Upper lobe of left lung (tissue), 6 donors: Measurements from ENCODE around the gene CTSH. TPM values are rescaled to one million over a fixed set of nuclear protein-coding genes. Genes with fewer than 3 reads are reported as not detected.

Experiments
- ATAC-seq, 2 donors: fragments of 200-7000 bp; cut with Tn5 transposase; one replicate each; pipeline ENCODE4 v1.9.1; 2022; ENCODE audit warnings: mild to moderate bottlenecking in 2 of 2, moderate library complexity in 2 of 2; ENCODE audit not compliant: low FRiP score in 2 of 2
- DNase-seq, 2 donors: peaks; one replicate each; pipeline ENCODE4 v3.0.0-alpha.2; 2019 to 2020
- H3K27ac ChIP-seq, 4 donors: fragments of 200-600 bp; sonication (generic); one replicate each; pipeline ENCODE4 v1.5.1; 2016 to 2019
- H3K27me3 ChIP-seq, 4 donors: fragments of 200-600 bp; sonication (generic); one replicate each; pipeline ENCODE4 v1.5.1; 2017 to 2019
- H3K36me3 ChIP-seq, 4 donors: fragments of 200-600 bp; sonication (generic); one replicate each; pipeline ENCODE4 v1.5.1; 2016 to 2019
- H3K4me1 ChIP-seq, 4 donors: fragments of 200-600 bp; sonication (generic); one replicate each; pipeline ENCODE4 v1.5.1; 2018 to 2019
- H3K4me3 ChIP-seq, 4 donors: fragments of 200-600 bp; sonication (generic); one replicate each; pipeline ENCODE4 v1.5.1; 2017 to 2019; ENCODE audit warnings: mild to moderate bottlenecking in 2 of 4, moderate library complexity in 1 of 4
- H3K9me3 ChIP-seq, 4 donors: fragments of 200-600 bp; sonication (generic); one replicate each; pipeline ENCODE4 v1.5.1; 2018 to 2019
- EP300 ChIP-seq, 4 donors: sonication (generic); formaldehyde crosslinking; IDR thresholded peaks; one replicate each; pipeline ENCODE4 v1.5.1; 2017; ENCODE audit warnings: antibody characterized with exemption in 4 of 4, control low read depth in 2 of 4
- POLR2A ChIP-seq, 4 donors: fragments of 450-650 bp; IDR thresholded peaks; one replicate each; pipeline ENCODE4 v1.5.1; 2016 to 2017; ENCODE audit warnings: antibody characterized with exemption in 4 of 4, mild to moderate bottlenecking in 2 of 4
- POLR2AphosphoS5 ChIP-seq, 2 donors: sonication (generic); formaldehyde crosslinking; IDR thresholded peaks; one replicate each; pipeline ENCODE4 v1.5.1; 2017; ENCODE audit warnings: antibody characterized with exemption in 2 of 2
- WGBS, 2 donors: methylation state at CpG; one replicate each; pipeline ENCODE4 v1.1.5; 2017 to 2018; 5-methylcytosine and 5-hydroxymethylcytosine counted together
- total RNA-seq, 6 donors: library from RNA; depleted of rRNA in 4 of 6; stranded (reverse); fragments of >200 nt in 4 of 6; gene quantifications; one replicate each; pipeline versions ENCODE4 v1.1.0 to v1.2.1, GENCODE V29; 2016 to 2021
- TF ChIP-seq, protein P1 (sequence below), 6 experiments: fragments of 450-650 bp in 4 of 6; fragments of 200-600 bp in 2 of 6; sonication (generic) in 2 of 6; IDR thresholded peaks; one replicate each; pipeline ENCODE4 v1.5.1; 2016 to 2019; ENCODE audit warnings: antibody characterized with exemption in 6 of 6
- donor health status: DM: no; HTN: no; CAD: no; lungs with moderate emphysema.
- donor health status: DM: no; HTN: yes; CAD: no; lungs with severe emphysema.

The CTSH gene
- total RNA-seq, 6 donors from 2014 or later: 699 to 3,907 (median 1,498) TPM

DNA sequence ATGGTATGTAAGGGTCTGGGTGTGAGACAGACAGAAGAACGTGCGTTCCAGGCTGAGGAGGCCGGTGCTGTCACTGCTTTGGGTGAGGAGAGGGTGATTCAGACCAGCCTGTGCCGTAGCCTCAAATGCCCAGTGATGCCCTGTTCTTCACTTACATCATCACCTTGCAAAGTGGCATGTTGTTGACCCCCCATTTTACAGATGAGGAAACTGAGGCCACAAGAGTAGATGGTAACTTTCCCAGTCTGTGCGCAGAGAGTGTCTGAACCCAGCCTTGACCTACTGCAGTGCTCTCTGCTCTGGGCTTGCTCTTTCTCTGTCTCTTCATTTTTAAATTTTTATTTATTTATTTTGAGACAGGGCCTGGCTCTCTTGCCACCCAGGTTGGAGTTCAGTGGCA is 1.6 kb upstream of the CTSH start:
- H3K4me1 ChIP-seq: peaks cover 18 to 41% (median 25%) of the 10 kb centered on the region in 4 donors
- ATAC-seq: no peak

DNA sequence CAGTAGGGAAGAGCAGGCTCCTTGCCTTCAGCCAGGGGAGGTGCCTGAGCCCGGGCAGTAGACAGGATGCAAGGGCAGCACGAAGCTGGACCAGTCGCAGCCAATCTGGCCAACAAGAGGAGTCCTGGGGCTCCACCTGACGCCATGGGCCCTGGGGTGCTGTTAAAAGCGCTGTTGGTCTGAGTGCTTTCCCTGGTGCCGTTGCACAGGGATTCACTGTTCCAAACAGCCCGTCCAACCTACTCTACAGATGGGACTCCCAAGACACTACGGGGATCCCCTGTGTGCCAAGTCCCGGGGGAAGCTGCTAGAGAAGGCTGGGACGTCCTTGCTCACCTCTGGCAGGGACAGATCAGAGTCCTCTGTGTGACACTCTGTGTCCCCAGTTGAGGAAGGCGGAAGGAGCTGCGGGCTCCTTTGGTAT is 632 bp downstream of the CTSH start:
- no peak for TF ChIP-seq POLR2A (IDR thresholded peaks at IDR 0.05)
- TF ChIP-seq, protein P1, sequence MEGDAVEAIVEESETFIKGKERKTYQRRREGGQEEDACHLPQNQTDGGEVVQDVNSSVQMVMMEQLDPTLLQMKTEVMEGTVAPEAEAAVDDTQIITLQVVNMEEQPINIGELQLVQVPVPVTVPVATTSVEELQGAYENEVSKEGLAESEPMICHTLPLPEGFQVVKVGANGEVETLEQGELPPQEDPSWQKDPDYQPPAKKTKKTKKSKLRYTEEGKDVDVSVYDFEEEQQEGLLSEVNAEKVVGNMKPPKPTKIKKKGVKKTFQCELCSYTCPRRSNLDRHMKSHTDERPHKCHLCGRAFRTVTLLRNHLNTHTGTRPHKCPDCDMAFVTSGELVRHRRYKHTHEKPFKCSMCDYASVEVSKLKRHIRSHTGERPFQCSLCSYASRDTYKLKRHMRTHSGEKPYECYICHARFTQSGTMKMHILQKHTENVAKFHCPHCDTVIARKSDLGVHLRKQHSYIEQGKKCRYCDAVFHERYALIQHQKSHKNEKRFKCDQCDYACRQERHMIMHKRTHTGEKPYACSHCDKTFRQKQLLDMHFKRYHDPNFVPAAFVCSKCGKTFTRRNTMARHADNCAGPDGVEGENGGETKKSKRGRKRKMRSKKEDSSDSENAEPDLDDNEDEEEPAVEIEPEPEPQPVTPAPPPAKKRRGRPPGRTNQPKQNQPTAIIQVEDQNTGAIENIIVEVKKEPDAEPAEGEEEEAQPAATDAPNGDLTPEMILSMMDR (IDR thresholded peaks at IDR 0.05): no peak
- TF ChIP-seq POLR2AphosphoS5 (IDR thresholded peaks at IDR 0.05): no peak
- no peak for TF ChIP-seq EP300 (IDR thresholded peaks at IDR 0.05)
- peak overlapping the region; percentile 90 to 99 (median 91) for H3K27ac ChIP-seq
- WGBS, 2 donors: 16 to 24% methylated on average over 3 to 11 of the region's 12 CpGs
- peak overlapping the region; percentile 76 to 83 (median 80) for H3K4me3 ChIP-seq
- DNase-seq (no peak), ATAC-seq (peak; percentile 35 to 44)
- H3K36me3 ChIP-seq: peaks cover 0 to 3% (median 0%) of the 10 kb centered on the region in 4 donors
- H3K9me3 ChIP-seq: no peaks in the 10 kb centered on the region
- peaks cover 18 to 41% (median 26%) of the 10 kb centered on the region in 4 donors for H3K4me1 ChIP-seq
- no peaks in the 10 kb centered on the region for H3K27me3 ChIP-seq

More for the DNA sequence above, 1.6 kb upstream of the CTSH start:
- no peaks in the 10 kb centered on the region for H3K27me3 ChIP-seq
- TF ChIP-seq POLR2A (IDR thresholded peaks at IDR 0.05): no peak
- TF ChIP-seq POLR2AphosphoS5 (IDR thresholded peaks at IDR 0.05): no peak
- no peak for TF ChIP-seq EP300 (IDR thresholded peaks at IDR 0.05)
- TF ChIP-seq, protein P1 (IDR thresholded peaks at IDR 0.05): no peak
- H3K36me3 ChIP-seq: no peaks in the 10 kb centered on the region
- no peak for DNase-seq
- no peaks in the 10 kb centered on the region for H3K9me3 ChIP-seq
- no peak overlapping the region for H3K27ac ChIP-seq
- 75 to 94% methylated on average over 5 of the region's 5 CpGs for WGBS, 2 donors
- H3K4me3 ChIP-seq: no peak overlapping the region

DNA sequence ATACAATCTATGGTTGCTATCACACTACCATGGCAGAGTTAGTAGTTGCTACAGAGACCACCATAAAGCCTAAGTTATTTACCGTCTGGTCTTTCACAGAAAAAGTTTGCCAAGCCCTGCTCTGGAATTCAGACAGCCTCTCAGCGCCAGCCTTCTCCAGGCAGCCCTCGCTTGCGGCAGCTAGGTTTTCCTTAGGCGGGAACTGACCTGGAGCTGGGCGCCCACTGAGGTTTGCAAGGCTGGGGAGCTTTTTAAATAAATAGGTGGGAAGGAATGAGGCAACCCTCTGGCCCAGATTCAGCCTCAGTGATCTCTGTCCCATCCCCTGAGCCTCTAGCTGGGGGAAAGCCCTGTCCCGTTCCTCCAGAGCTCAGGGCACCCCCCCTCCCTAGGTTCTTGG is 1.2 kb downstream of the CTSH start:
- peak overlapping the region; percentile 90 to 99 (median 91) for H3K27ac ChIP-seq
- no peaks in the 10 kb centered on the region for H3K9me3 ChIP-seq
- TF ChIP-seq EP300 (IDR thresholded peaks at IDR 0.05) (no peak), POLR2A (IDR thresholded peaks at IDR 0.05) (no peak), POLR2AphosphoS5 (IDR thresholded peaks at IDR 0.05) (no peak)
- TF ChIP-seq, protein P1 (IDR thresholded peaks at IDR 0.05): no peak
- H3K36me3 ChIP-seq: peaks cover 0 to 3% (median 0%) of the 10 kb centered on the region in 4 donors
- no peak for DNase-seq
- 40 to 58% methylated on average over 7 of the region's 7 CpGs for WGBS, 2 donors
- peaks cover 22 to 46% (median 31%) of the 10 kb centered on the region in 4 donors for H3K4me1 ChIP-seq
- peak overlapping the region in 3 of 4 donors; percentile 76 to 82 (median 78) for H3K4me3 ChIP-seq
- peak in 1 of 2 donors; percentile 13 for ATAC-seq
- H3K27me3 ChIP-seq: no peaks in the 10 kb centered on the region

DNA sequence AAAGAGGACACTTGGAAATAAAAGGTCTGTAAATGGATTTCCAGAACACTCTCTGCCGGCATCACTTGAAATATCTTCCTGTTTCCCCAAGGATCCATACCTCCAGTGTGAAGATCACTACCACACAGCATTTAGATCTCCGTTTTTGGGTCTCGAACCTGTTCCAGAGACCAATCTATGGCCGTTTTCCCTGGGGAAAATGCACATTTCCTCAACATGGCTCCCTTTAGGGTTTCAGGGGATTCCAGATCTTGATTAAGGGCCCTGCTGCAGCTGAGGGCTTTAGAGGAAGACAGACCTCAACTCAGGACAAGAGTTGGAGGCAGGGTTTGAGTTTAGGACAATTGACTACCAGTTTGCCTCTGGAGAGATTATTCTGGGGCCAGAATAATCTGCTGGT is 2.1 kb downstream of the CTSH start:
- Histone ChIP-seq H3K4me3 (peak overlapping the region in 3 of 4 donors; percentile 76 to 82 (median 78)), H3K27me3 (no peaks in the 10 kb centered on the region), H3K9me3 (no peaks in the 10 kb centered on the region), H3K27ac (peak overlapping the region; percentile 11 to 99 (median 91)), H3K36me3 (peaks cover 0 to 3% (median 0%) of the 10 kb centered on the region in 4 donors), H3K4me1 (peaks cover 27 to 56% (median 39%) of the 10 kb centered on the region in 4 donors)
- ATAC-seq (no peak), DNase-seq (no peak)
- 49 to 78% methylated on average over 4 of the region's 4 CpGs for WGBS, 2 donors
- TF ChIP-seq POLR2A (IDR thresholded peaks at IDR 0.05) (no peak), POLR2AphosphoS5 (IDR thresholded peaks at IDR 0.05) (no peak), EP300 (IDR thresholded peaks at IDR 0.05) (no peak)
- TF ChIP-seq, protein P1 (IDR thresholded peaks at IDR 0.05): no peak
